OCI-LY7 (cell line): Measurements from ENCODE around the gene CHST11.

Source experiments
- CTCF ChIP-seq: fragments of 200-600 bp; sonication (generic); conservative IDR thresholded peaks from 2 replicates; pipeline ENCODE4 v1.5.1; 2014; ENCODE audit warnings: mild to moderate bottlenecking, antibody characterized with exemption, low read length, moderate library complexity, mixed read lengths
- EZH2phosphoT487 ChIP-seq: fragments of 200-600 bp; sonication (generic); IDR thresholded peaks from 2 replicates; pipeline ENCODE4 v1.6.1; 2018; ENCODE audit warnings: low read depth, borderline replicate concordance, mild to moderate bottlenecking, mixed run types, antibody characterized with exemption, low read length, moderate library complexity, mixed read lengths

DNA sequence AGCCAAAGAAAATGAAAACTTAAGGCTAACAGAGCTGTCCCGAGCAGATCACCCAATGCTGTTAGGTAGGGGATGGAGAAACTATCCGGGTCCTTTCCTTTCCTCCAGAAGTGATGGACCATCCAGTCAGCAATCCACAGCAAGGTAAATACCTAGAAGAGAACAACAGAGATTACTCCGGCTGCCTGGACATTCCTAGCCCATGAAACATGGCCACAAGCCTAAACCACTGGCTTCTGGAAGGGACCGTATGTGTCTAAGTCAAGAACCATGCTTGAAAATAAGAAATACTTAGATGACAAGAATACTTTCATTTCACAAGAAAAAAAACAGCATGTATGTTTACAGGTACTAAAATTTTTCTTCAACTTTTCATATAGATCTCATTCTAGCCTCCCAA is 348.4 kb downstream of the CHST11 start:
- TF ChIP-seq CTCF (no peak), EZH2phosphoT487 (no peak)
